WTC11 (cell line): ENCODE data around the gene MEDAG. TPM values are rescaled to one million over a fixed set of nuclear protein-coding genes. Genes with fewer than 3 reads are reported as not detected.

Experiments
- ATAC-seq: fragments of 200-7000 bp; cut with Tn5 transposase; 2 replicates; pipeline ENCODE4 v1.10.0; 2021; ENCODE audit warnings: mild to moderate bottlenecking, moderate library complexity
- CTCF ChIA-PET: fragments of 300-600 bp; sonication (Branson Sonifier 250); formaldehyde crosslinking; loops from one replicate; lab custom pipeline; 2021; ENCODE audit warnings: antibody characterized with exemption; lab: Charles Lee
- POLR2A ChIA-PET: fragments of 350-600 bp; sonication (Branson Sonifier 250); formaldehyde crosslinking; loops from one replicate; lab custom pipeline; 2021; ENCODE audit warnings: antibody characterized with exemption; lab: Charles Lee
- DNase-seq: peaks from one replicate; pipeline ENCODE4 v3.0.0; 2021; ENCODE audit warnings: low spot score
- H3K27ac Mint-ChIP-seq: 2 replicates; pipeline ENCODE4 v1.8.0; 2021; ENCODE audit warnings: mixed read lengths
- H3K27me3 Mint-ChIP-seq: 2 replicates; pipeline ENCODE4 v1.8.0; 2021; ENCODE audit warnings: low read depth, mild to moderate bottlenecking, moderate library complexity, mixed read lengths
- H3K36me3 Mint-ChIP-seq: 2 replicates; pipeline ENCODE4 v1.8.0; 2021; ENCODE audit warnings: mixed read lengths
- H3K4me1 Mint-ChIP-seq: 2 replicates; pipeline ENCODE4 v1.8.0; 2022; ENCODE audit warnings: mixed read lengths
- H3K4me3 Mint-ChIP-seq: 2 replicates; pipeline ENCODE4 v1.8.0; 2021; ENCODE audit warnings: mild to moderate bottlenecking, moderate library complexity, mixed read lengths
- H3K9me3 Mint-ChIP-seq: 2 replicates; pipeline ENCODE4 v1.8.0; 2021; ENCODE audit warnings: mixed read lengths
- AFF4 ChIP-seq: sonication (generic); formaldehyde crosslinking; IDR thresholded peaks from 2 replicates; pipeline ENCODE4 v1.8.1; 2023; ENCODE audit warnings: mild to moderate bottlenecking, missing genetic modification reagents, borderline replicate concordance
- ARID4B ChIP-seq: sonication (generic); formaldehyde crosslinking; IDR thresholded peaks from 2 replicates; pipeline ENCODE4 v1.8.0; 2023; ENCODE audit warnings: missing genetic modification reagents, mild to moderate bottlenecking, borderline replicate concordance
- E2F1 ChIP-seq: sonication (generic); formaldehyde crosslinking; IDR thresholded peaks from 2 replicates; pipeline ENCODE4 v1.8.0; 2022; ENCODE audit warnings: mild to moderate bottlenecking, missing genetic modification reagents
- E2F4 ChIP-seq: sonication (generic); formaldehyde crosslinking; IDR thresholded peaks from 2 replicates; pipeline ENCODE4 v1.8.1; 2022; ENCODE audit warnings: low read depth, mild to moderate bottlenecking, moderate library complexity, missing genetic modification reagents, borderline replicate concordance
- ESRRA ChIP-seq: sonication (generic); formaldehyde crosslinking; IDR thresholded peaks from 2 replicates; pipeline ENCODE4 v1.8.1; 2022; ENCODE audit warnings: mild to moderate bottlenecking, missing genetic modification reagents, borderline replicate concordance
- GABPB1 ChIP-seq: sonication (generic); formaldehyde crosslinking; IDR thresholded peaks from 2 replicates; pipeline ENCODE4 v1.8.1; 2023; ENCODE audit warnings: mild to moderate bottlenecking, missing genetic modification reagents
- IRF2 ChIP-seq: sonication (generic); formaldehyde crosslinking; IDR thresholded peaks from 2 replicates; pipeline ENCODE4 v1.8.0; 2022; ENCODE audit warnings: low read depth, missing genetic modification reagents, borderline replicate concordance
- JUN ChIP-seq: sonication (generic); formaldehyde crosslinking; IDR thresholded peaks from 2 replicates; pipeline ENCODE4 v1.8.0; 2023; ENCODE audit warnings: mild to moderate bottlenecking, missing genetic modification reagents
- MAX ChIP-seq: sonication (generic); formaldehyde crosslinking; IDR thresholded peaks from 2 replicates; pipeline ENCODE4 v1.8.0; 2022; ENCODE audit warnings: mild to moderate bottlenecking, missing genetic modification reagents
- PREB ChIP-seq: sonication (generic); formaldehyde crosslinking; IDR thresholded peaks from 2 replicates; pipeline ENCODE4 v1.8.1; 2022; ENCODE audit warnings: mild to moderate bottlenecking, missing genetic modification reagents, moderate library complexity, borderline replicate concordance
- TEAD4 ChIP-seq: sonication (generic); formaldehyde crosslinking; IDR thresholded peaks from 2 replicates; pipeline ENCODE4 v1.8.0; 2022; ENCODE audit warnings: mild to moderate bottlenecking, missing genetic modification reagents
- ZBTB43 ChIP-seq: sonication (generic); formaldehyde crosslinking; IDR thresholded peaks from 2 replicates; pipeline ENCODE4 v1.8.1; 2023; ENCODE audit warnings: mild to moderate bottlenecking, missing genetic modification reagents
- ZMAT4 ChIP-seq: fragments of 250-450 bp; sonication (Bioruptor Pico); IDR thresholded peaks from 2 replicates; pipeline ENCODE4 v1.9.0; 2021; ENCODE audit warnings: mild to moderate bottlenecking
- ZNF232 ChIP-seq: sonication (generic); formaldehyde crosslinking; IDR thresholded peaks from 2 replicates; pipeline ENCODE4 v1.8.0; 2022; ENCODE audit warnings: mild to moderate bottlenecking, missing genetic modification reagents
- ZNF263 ChIP-seq: sonication (generic); formaldehyde crosslinking; IDR thresholded peaks from 2 replicates; pipeline ENCODE4 v1.8.1; 2022; ENCODE audit warnings: low read depth, mild to moderate bottlenecking, moderate library complexity, missing genetic modification reagents
- ZNF317 ChIP-seq: sonication (generic); formaldehyde crosslinking; IDR thresholded peaks from 2 replicates; pipeline ENCODE4 v1.8.1; 2023; ENCODE audit warnings: low read depth, mild to moderate bottlenecking, moderate library complexity, missing genetic modification reagents, borderline replicate concordance
- ZNF425 ChIP-seq: fragments of 250-450 bp; sonication (Bioruptor Pico); conservative IDR thresholded peaks from 2 replicates; pipeline ENCODE4 v1.9.0; 2021; ENCODE audit warnings: mild to moderate bottlenecking
- total RNA-seq: library from RNA; stranded (reverse); gene quantifications from 3 replicates; pipeline ENCODE4 v1.2.3, GENCODE V29; 2021

Gene MEDAG
- total RNA-seq, 1 experiment from 2014 or later: 2.1 TPM

GRCh38 chr13:30882996-30883766 lies 22.9 kb upstream of the MEDAG start:
- peaks cover 31% of the 10 kb centered on the region for H3K9me3 Mint-ChIP-seq
- no peak overlapping the region for H3K4me3 Mint-ChIP-seq
- no peak overlapping the region for H3K27ac Mint-ChIP-seq
- ATAC-seq: no peak
- ChIA-PET POLR2A (no interaction called here), CTCF (interaction anchor here (1.8 kb wide), 1 partner anchor 10 kb away, joined by 18 read pairs; no protein-coding TSS in a partner anchor)
- peaks cover 29% of the 10 kb centered on the region for H3K36me3 Mint-ChIP-seq
- no peaks in the 10 kb centered on the region; the same call in 1 of the 2 replicates for H3K27me3 Mint-ChIP-seq
- DNase-seq: no peak
- TF ChIP-seq ZNF425: no peak
- TF ChIP-seq JUN (CRISPR knock-in tag): no peak
- TF ChIP-seq ZBTB43 (CRISPR knock-in tag): no peak
- no peak for TF ChIP-seq ZMAT4 (CRISPR knock-in tag)
- TF ChIP-seq ESRRA (CRISPR knock-in tag): no peak
- TF ChIP-seq AFF4 (CRISPR knock-in tag): no peak
- TF ChIP-seq PREB (CRISPR knock-in tag): no peak
- TF ChIP-seq ARID4B (CRISPR knock-in tag): no peak
- TF ChIP-seq GABPB1: no peak
- no peak for TF ChIP-seq E2F1 (CRISPR knock-in tag)
- no peak for TF ChIP-seq ZNF317
- no peak for TF ChIP-seq IRF2 (CRISPR knock-in tag)
- no peak for TF ChIP-seq E2F4 (CRISPR knock-in tag)
- TF ChIP-seq ZNF263 (CRISPR knock-in tag): no peak
- TF ChIP-seq ZNF232 (CRISPR knock-in tag): no peak
- no peak for TF ChIP-seq TEAD4 (CRISPR knock-in tag)
- no peak for TF ChIP-seq MAX (CRISPR knock-in tag)
- H3K4me1 Mint-ChIP-seq: peaks cover 18% of the 10 kb centered on the region
